Breast epithelium (tissue), 4 donors: ENCODE data around the gene GABRG1. TPM values are rescaled to one million over a fixed set of nuclear protein-coding genes. Genes with fewer than 3 reads are reported as not detected.

Experiments used
- DNase-seq, 2 donors: peaks; one replicate each; pipeline ENCODE4 v3.0.0-alpha.2; 2019; ENCODE audit warnings: low spot score in 2 of 2
- H3K27ac ChIP-seq, 2 donors: fragments of 200-600 bp; sonication (generic) in 1 of 2; one replicate each; pipeline ENCODE4 v1.5.1; 2016 to 2019; ENCODE audit warnings: mild to moderate bottlenecking in 1 of 2
- H3K27me3 ChIP-seq, 2 donors: fragments of 200-600 bp; sonication (generic) in 1 of 2; one replicate each; pipeline versions ENCODE4 v1.5.1 to v1.6.0; 2017 to 2019; ENCODE audit warnings: control low read depth in 1 of 2, mild to moderate bottlenecking in 1 of 2
- H3K36me3 ChIP-seq: fragments of 200-600 bp; one replicate; pipeline ENCODE4 v1.5.1; 2019
- H3K4me1 ChIP-seq, 2 donors: fragments of 200-600 bp; sonication (generic); one replicate each; pipeline ENCODE4 v1.5.1; 2016 to 2019; ENCODE audit warnings: control low read depth in 1 of 2
- H3K4me3 ChIP-seq, 3 donors: fragments of 200-600 bp; sonication (generic); 1 replicate in 2 of 3; 2 replicates in 1 of 3; pipeline ENCODE4 v1.5.1; 2016 to 2019; ENCODE audit warnings: mild to moderate bottlenecking in 3 of 3, moderate library complexity in 2 of 3
- H3K9me3 ChIP-seq, 2 donors: fragments of 200-600 bp; sonication (generic) in 1 of 2; one replicate each; pipeline ENCODE4 v1.5.1; 2016 to 2019; ENCODE audit warnings: control low read depth in 1 of 2
- POLR2A ChIP-seq: fragments of 450-650 bp; IDR thresholded peaks from one replicate; pipeline ENCODE4 v1.6.1; 2016; ENCODE audit warnings: antibody characterized with exemption, mild to moderate bottlenecking, moderate library complexity
- POLR2AphosphoS5 ChIP-seq, 3 donors: sonication (generic); formaldehyde crosslinking; IDR thresholded peaks; one replicate each; pipeline ENCODE4 v1.6.1; 2017; ENCODE audit warnings: antibody characterized with exemption in 3 of 3
- intact Hi-C: fragments of 100-400 bp; cut with DNase I; formaldehyde crosslinking; loops from one replicate; pipeline ENCODE4 v1.15.1; 2023; ENCODE audit warnings: low total_unique reads
- total RNA-seq, 3 donors: library from RNA; depleted of rRNA; stranded (reverse); fragments of >200 nt; gene quantifications; one replicate each; pipeline ENCODE4 v1.1.0, GENCODE V29; 2016
- TF ChIP-seq, protein P1 (sequence below), 3 donors: fragments of 450-650 bp; IDR thresholded peaks; one replicate each; pipeline ENCODE4 v1.5.1; 2016 to 2017; ENCODE audit warnings: antibody characterized with exemption in 3 of 3, mild to moderate bottlenecking in 3 of 3, moderate library complexity in 3 of 3

The GABRG1 gene
- total RNA-seq, 3 donors from 2014 or later = under 0.01 TPM; not detected in 2

- H3K4me1 ChIP-seq = no peaks in the 10 kb centered on the region
- no peaks in the 10 kb centered on the region for H3K9me3 ChIP-seq
- intact Hi-C loops = no loop called here
- H3K36me3 ChIP-seq = no peaks in the 10 kb centered on the region
- no peaks in the 10 kb centered on the region for H3K27me3 ChIP-seq
- no peak overlapping the region for H3K4me3 ChIP-seq
- no peak overlapping the region for H3K27ac ChIP-seq
- no peak for DNase-seq
- TF ChIP-seq POLR2AphosphoS5 (IDR thresholded peaks at IDR 0.05) (no peak), POLR2A (no peak)
- TF ChIP-seq, protein P1, sequence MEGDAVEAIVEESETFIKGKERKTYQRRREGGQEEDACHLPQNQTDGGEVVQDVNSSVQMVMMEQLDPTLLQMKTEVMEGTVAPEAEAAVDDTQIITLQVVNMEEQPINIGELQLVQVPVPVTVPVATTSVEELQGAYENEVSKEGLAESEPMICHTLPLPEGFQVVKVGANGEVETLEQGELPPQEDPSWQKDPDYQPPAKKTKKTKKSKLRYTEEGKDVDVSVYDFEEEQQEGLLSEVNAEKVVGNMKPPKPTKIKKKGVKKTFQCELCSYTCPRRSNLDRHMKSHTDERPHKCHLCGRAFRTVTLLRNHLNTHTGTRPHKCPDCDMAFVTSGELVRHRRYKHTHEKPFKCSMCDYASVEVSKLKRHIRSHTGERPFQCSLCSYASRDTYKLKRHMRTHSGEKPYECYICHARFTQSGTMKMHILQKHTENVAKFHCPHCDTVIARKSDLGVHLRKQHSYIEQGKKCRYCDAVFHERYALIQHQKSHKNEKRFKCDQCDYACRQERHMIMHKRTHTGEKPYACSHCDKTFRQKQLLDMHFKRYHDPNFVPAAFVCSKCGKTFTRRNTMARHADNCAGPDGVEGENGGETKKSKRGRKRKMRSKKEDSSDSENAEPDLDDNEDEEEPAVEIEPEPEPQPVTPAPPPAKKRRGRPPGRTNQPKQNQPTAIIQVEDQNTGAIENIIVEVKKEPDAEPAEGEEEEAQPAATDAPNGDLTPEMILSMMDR (IDR thresholded peaks at IDR 0.05) = no peak
Measured at GRCh38 chr4:45989775-45990174, 134.1 kb downstream of the GABRG1 start.

DNA sequence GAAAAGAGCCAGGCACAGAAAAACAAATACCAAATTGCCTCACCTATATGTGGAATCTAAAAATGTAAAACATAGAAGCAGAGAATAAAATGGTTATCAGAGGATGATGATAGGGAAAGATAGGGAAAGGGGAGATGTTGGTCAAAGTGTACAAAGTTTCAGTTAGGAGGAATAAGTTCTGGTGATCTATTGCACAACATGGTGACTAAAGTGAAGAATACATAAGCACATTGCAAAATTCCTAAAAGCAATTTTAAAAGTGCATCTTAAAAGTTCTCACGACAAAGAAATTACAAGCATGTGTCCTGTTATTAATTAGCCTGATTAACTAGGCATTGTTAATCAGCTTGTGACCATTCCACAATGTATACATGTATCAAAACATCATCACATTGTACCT is 136.0 kb downstream of the GABRG1 start:
- intact Hi-C loops = no loop called here
- no peak for DNase-seq
- H3K27me3 ChIP-seq = no peaks in the 10 kb centered on the region
- TF ChIP-seq, protein P1 (IDR thresholded peaks at IDR 0.05) = no peak
- TF ChIP-seq POLR2A = no peak
- TF ChIP-seq POLR2AphosphoS5 (IDR thresholded peaks at IDR 0.05) = no peak
- H3K27ac ChIP-seq = no peak overlapping the region
- H3K9me3 ChIP-seq = no peaks in the 10 kb centered on the region
- H3K4me1 ChIP-seq = no peaks in the 10 kb centered on the region
- H3K36me3 ChIP-seq = no peaks in the 10 kb centered on the region
- no peak overlapping the region for H3K4me3 ChIP-seq
